Fibroblast of the aortic adventitia (primary cell): ENCODE results near the gene MXI1. TPM values are rescaled to one million over a fixed set of nuclear protein-coding genes. Genes with fewer than 3 reads are reported as not detected.
A peak's percentile ranks its signal among the peaks of the same experiment; 100 is the strongest.

Source experiments
- DNase-seq: peaks from one replicate; pipeline ENCODE4 v3.0.0-alpha.2; 2010; ENCODE audit warnings: low read depth
- H3K4me3 ChIP-seq: 2 replicates; pipeline ENCODE4 v1.5.1; 2011; ENCODE audit warnings: low read depth, mild to moderate bottlenecking, control low read depth, low read length, moderate library complexity
- total RNA-seq: library from RNA; depleted of rRNA; stranded (reverse); fragments of >200 nt; gene quantifications from 2 replicates; pipeline ENCODE4 v1.2.3, GENCODE V29; 2012; ENCODE audit warnings: low replicate concordance
- TF ChIP-seq, protein P1 (sequence below): IDR thresholded peaks from 2 replicates; pipeline ENCODE4 v1.5.1; 2011; ENCODE audit warnings: mild to moderate bottlenecking, low read length, control low read depth, inconsistent platforms; ENCODE audit not compliant: insufficient read depth

Gene MXI1
- total RNA-seq, 1 donor = 20.3 TPM

- H3K4me3 ChIP-seq = no peak overlapping the region
- DNase-seq = peak; percentile 75
- TF ChIP-seq, protein P1, sequence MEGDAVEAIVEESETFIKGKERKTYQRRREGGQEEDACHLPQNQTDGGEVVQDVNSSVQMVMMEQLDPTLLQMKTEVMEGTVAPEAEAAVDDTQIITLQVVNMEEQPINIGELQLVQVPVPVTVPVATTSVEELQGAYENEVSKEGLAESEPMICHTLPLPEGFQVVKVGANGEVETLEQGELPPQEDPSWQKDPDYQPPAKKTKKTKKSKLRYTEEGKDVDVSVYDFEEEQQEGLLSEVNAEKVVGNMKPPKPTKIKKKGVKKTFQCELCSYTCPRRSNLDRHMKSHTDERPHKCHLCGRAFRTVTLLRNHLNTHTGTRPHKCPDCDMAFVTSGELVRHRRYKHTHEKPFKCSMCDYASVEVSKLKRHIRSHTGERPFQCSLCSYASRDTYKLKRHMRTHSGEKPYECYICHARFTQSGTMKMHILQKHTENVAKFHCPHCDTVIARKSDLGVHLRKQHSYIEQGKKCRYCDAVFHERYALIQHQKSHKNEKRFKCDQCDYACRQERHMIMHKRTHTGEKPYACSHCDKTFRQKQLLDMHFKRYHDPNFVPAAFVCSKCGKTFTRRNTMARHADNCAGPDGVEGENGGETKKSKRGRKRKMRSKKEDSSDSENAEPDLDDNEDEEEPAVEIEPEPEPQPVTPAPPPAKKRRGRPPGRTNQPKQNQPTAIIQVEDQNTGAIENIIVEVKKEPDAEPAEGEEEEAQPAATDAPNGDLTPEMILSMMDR = peak; percentile 73
Observed at GRCh38 chr10:110311357-110311949, 104.0 kb downstream of the MXI1 start.

GRCh38 chr10:110312206-110312605 lies 104.8 kb downstream of the MXI1 start:
- H3K4me3 ChIP-seq = no peak overlapping the region
- no peak for DNase-seq
- TF ChIP-seq, protein P1 = no peak

DNA sequence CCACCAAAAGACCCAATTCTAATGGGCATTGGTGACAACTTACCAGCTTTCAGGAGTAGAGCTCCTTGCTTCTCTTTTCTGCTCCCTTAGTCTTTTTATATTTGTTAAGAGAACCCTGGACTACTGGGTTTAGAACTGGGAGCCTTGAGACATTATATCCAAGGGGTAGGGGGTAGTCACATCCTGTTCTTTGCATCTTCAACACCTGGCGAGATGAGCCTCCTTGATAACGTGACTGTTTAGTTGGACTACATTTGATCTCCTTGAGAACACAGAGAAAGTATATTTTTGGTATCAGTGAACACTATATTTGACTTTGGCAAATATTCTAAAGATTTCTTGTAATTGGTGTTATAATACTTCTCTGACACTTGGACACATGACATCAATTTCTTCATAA lies 106.3 kb downstream of the MXI1 start:
- H3K4me3 ChIP-seq = no peak overlapping the region
- no peak for DNase-seq
- TF ChIP-seq, protein P1 = no peak

DNA sequence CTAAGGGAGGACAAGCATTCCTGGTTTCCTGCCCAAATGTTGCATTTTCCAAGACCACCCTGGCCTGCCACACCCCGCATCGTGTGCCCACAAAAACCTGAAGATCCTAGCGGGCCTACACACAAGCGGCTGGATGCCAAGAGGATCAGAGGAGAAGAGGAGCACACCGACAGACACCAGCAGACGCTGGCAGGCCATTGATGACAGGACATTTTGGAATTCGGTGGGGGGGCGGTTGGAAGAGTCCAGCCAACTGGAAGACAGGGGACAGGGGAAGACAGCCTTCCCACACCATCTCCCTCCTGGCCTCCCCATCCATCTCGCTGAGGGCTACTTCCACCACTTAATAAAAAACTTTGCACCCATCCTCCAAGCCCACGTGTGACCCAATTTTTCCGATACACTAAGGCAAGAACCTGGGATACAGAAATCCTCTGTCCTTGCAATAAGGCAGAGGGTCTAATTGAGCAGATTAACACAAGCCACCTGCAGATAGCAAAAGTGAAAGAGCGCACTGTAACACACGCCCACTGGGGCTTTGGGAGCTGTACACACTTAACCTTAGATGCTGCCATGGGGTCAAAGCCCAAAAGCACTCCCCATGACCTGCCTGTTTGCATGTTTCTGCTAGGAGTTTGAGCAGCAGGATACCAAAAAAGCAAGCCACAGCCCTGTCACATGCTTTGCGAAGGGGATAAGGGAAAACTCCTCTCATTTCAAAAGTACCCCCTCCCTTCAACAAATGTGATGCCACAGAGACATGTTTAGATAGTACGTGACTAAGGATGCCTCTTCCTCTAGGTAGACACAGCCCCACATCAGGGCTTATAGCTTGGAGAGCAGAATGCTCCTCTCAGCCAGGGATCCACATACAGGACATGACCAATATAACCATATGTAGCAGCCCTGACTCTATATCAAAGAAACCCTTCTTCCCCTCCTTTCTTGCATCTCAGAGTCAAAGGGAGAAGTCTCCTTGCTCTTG lies 110.8 kb downstream of the MXI1 start:
- no peak overlapping the region for H3K4me3 ChIP-seq
- TF ChIP-seq, protein P1 = no peak
- DNase-seq = no peak

DNA sequence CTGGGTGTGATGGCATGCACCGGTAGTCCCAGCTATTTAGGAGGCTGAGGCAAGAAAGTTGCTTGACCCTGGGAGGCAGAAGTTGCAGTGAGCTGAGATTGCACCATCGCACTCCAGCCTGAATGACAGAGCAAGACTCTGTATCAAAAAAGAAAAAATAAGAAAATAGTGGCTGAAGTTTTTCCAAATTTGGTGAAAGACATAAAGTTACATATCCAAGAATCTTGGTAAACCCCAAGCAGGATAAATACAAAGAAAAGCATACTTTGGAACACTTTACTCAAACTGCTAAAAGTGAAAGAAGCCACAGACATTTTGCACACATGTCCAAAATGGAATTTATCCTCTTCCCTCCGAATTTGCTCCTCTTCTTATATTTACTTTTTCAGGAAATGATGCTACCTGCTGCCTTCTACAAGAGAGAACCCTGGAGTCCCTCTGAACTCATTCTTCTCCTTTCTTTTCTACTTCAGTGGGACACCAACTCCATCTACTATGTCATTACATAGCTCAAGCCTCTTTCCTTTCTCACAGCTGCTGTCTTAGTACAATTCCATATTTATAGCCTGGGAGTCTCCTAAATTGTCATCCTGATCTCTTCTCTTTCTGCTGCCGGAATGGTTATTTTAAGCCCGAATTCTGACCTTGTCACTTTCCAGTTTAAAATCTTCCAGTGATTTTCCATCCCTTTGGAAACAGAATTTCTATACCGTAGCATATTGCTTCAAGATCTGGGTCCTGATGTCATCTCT lies 114.6 kb downstream of the MXI1 start:
- TF ChIP-seq, protein P1 = no peak
- H3K4me3 ChIP-seq = no peak overlapping the region
- DNase-seq = no peak

GRCh38 chr10:110323503-110323902 lies 116.1 kb downstream of the MXI1 start:
- H3K4me3 ChIP-seq = no peak overlapping the region
- peak; percentile 77 for DNase-seq
- TF ChIP-seq, protein P1 = no peak
